GM12864 (cell line): Measurements from ENCODE around the gene LAP3.

Source experiments
- DNase-seq: peaks from one replicate; pipeline ENCODE4 v3.0.0-alpha.2; 2011; ENCODE audit warnings: low read depth
- H3K4me3 ChIP-seq: 2 replicates; pipeline ENCODE4 v1.5.1; 2011; ENCODE audit warnings: mild to moderate bottlenecking, low read depth, low read length, control low read depth
- CTCF ChIP-seq: IDR thresholded peaks from 2 replicates; pipeline ENCODE4 v1.5.1; 2011; ENCODE audit warnings: low read depth, mild to moderate bottlenecking, moderate library complexity, low read length, control low read depth, inconsistent platforms; ENCODE audit errors: missing control alignments

The LAP3 gene

GRCh38 chr4:17589355-17589754 is 12.4 kb downstream of the LAP3 start:
- H3K4me3 ChIP-seq = no peak overlapping the region
- no peak for DNase-seq
- TF ChIP-seq CTCF = no peak

- DNase-seq = peak; percentile 66
- no peak for TF ChIP-seq CTCF
- no peak overlapping the region for H3K4me3 ChIP-seq
Measured at GRCh38 chr4:17595471-17596005, 18.5 kb downstream of the LAP3 start.

- H3K4me3 ChIP-seq = no peak overlapping the region
- TF ChIP-seq CTCF = peak; percentile 9
- DNase-seq = no peak
Measured at GRCh38 chr4:17597517-17597916, 20.5 kb downstream of the LAP3 start.

GRCh38 chr4:17599826-17600225 is 22.8 kb downstream of the LAP3 start:
- H3K4me3 ChIP-seq = no peak overlapping the region
- no peak for DNase-seq
- no peak for TF ChIP-seq CTCF

- no peak for DNase-seq
- no peak for TF ChIP-seq CTCF
- H3K4me3 ChIP-seq = no peak overlapping the region
Measured at GRCh38 chr4:17605236-17605635, 28.2 kb downstream of the LAP3 start.

GRCh38 chr4:17613761-17614415 is 36.9 kb downstream of the LAP3 start:
- DNase-seq = no peak
- TF ChIP-seq CTCF = no peak
- H3K4me3 ChIP-seq = peak overlapping the region; percentile 65

GRCh38 chr4:17614416-17615299 is 37.7 kb downstream of the LAP3 start, which contains the start of gene MED28:
TSS of gene MED28 (plus strand) at chr4:17614641. CDS start at chr4:17614655, 14 bp downstream.
- DNase-seq = peak; percentile 84
- peak; percentile 17 for TF ChIP-seq CTCF
- peak within 1 kb of the TSS; percentile 65 for H3K4me3 ChIP-seq
